Breast epithelium (tissue), 4 donors: ENCODE data around the gene IRAK3. TPM values are rescaled to one million over a fixed set of nuclear protein-coding genes. Genes with fewer than 3 reads are reported as not detected.
A peak's percentile ranks its signal among the peaks of the same experiment; 100 is the strongest.

Experiments used
- DNase-seq, 2 donors: peaks; one replicate each; pipeline ENCODE4 v3.0.0-alpha.2; 2019; ENCODE audit warnings: low spot score in 2 of 2
- H3K27ac ChIP-seq, 2 donors: fragments of 200-600 bp; sonication (generic) in 1 of 2; one replicate each; pipeline ENCODE4 v1.5.1; 2016 to 2019; ENCODE audit warnings: mild to moderate bottlenecking in 1 of 2
- H3K27me3 ChIP-seq, 2 donors: fragments of 200-600 bp; sonication (generic) in 1 of 2; one replicate each; pipeline versions ENCODE4 v1.5.1 to v1.6.0; 2017 to 2019; ENCODE audit warnings: control low read depth in 1 of 2, mild to moderate bottlenecking in 1 of 2
- H3K36me3 ChIP-seq: fragments of 200-600 bp; one replicate; pipeline ENCODE4 v1.5.1; 2019
- H3K4me1 ChIP-seq, 2 donors: fragments of 200-600 bp; sonication (generic); one replicate each; pipeline ENCODE4 v1.5.1; 2016 to 2019; ENCODE audit warnings: control low read depth in 1 of 2
- H3K4me3 ChIP-seq, 3 donors: fragments of 200-600 bp; sonication (generic); 1 replicate in 2 of 3; 2 replicates in 1 of 3; pipeline ENCODE4 v1.5.1; 2016 to 2019; ENCODE audit warnings: mild to moderate bottlenecking in 3 of 3, moderate library complexity in 2 of 3
- H3K9me3 ChIP-seq, 2 donors: fragments of 200-600 bp; sonication (generic) in 1 of 2; one replicate each; pipeline ENCODE4 v1.5.1; 2016 to 2019; ENCODE audit warnings: control low read depth in 1 of 2
- POLR2A ChIP-seq: fragments of 450-650 bp; IDR thresholded peaks from one replicate; pipeline ENCODE4 v1.6.1; 2016; ENCODE audit warnings: antibody characterized with exemption, mild to moderate bottlenecking, moderate library complexity
- POLR2AphosphoS5 ChIP-seq, 3 donors: sonication (generic); formaldehyde crosslinking; IDR thresholded peaks; one replicate each; pipeline ENCODE4 v1.6.1; 2017; ENCODE audit warnings: antibody characterized with exemption in 3 of 3
- intact Hi-C: fragments of 100-400 bp; cut with DNase I; formaldehyde crosslinking; loops from one replicate; pipeline ENCODE4 v1.15.1; 2023; ENCODE audit warnings: low total_unique reads
- total RNA-seq, 3 donors: library from RNA; depleted of rRNA; stranded (reverse); fragments of >200 nt; gene quantifications; one replicate each; pipeline ENCODE4 v1.1.0, GENCODE V29; 2016
- TF ChIP-seq, protein P1 (sequence below), 3 donors: fragments of 450-650 bp; IDR thresholded peaks; one replicate each; pipeline ENCODE4 v1.5.1; 2016 to 2017; ENCODE audit warnings: antibody characterized with exemption in 3 of 3, mild to moderate bottlenecking in 3 of 3, moderate library complexity in 3 of 3

Gene IRAK3, protein sequence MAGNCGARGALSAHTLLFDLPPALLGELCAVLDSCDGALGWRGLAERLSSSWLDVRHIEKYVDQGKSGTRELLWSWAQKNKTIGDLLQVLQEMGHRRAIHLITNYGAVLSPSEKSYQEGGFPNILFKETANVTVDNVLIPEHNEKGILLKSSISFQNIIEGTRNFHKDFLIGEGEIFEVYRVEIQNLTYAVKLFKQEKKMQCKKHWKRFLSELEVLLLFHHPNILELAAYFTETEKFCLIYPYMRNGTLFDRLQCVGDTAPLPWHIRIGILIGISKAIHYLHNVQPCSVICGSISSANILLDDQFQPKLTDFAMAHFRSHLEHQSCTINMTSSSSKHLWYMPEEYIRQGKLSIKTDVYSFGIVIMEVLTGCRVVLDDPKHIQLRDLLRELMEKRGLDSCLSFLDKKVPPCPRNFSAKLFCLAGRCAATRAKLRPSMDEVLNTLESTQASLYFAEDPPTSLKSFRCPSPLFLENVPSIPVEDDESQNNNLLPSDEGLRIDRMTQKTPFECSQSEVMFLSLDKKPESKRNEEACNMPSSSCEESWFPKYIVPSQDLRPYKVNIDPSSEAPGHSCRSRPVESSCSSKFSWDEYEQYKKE
- 10 to 100 TPM; 22.2 to 88.8 (median 37.7) TPM for total RNA-seq

DNA sequence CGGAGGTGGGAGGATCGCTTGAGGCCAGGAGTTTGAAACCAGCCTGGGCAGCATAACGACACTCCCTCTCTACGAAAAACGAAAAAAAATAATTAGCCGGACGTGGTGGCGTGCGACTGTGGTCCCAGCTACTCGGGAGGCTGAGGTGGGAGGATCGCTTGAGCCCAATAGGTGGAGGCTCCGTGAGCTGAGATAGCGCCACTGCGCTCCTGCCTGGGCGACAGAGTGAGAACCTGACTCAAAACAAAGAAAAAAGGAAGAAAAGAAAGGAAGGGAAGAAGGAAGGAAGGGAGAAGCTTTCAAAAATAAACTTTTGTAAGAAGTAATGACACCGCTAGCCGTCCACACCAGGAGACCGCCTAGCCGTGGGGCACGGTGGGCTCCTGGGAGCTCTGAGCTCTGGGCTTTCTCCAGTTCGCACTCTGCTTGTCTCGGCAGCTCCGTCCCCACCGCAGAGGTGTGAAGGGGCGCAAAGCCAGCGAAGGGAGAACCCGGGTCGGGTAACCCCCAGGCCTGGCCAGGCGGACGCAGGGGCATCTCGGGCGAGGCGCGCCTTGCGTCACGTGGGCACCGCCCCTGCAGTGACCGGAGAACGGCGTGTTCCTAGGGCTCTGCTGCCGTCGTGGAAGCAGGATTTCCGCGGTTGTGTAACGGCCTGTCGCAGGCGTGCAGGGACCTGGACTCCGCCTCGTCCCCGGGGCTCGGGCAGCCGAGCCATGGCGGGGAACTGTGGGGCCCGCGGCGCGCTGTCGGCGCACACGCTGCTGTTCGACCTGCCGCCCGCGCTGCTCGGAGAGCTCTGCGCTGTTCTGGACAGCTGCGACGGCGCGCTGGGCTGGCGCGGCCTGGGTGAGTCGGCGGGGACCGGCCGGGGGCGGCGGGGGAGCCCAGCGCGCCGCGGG is at the start of gene IRAK3:
Gene IRAK3, plus strand, starts transcription at position 631 of the 902 bp plus-strand sequence. Its CDS starts 86 bp downstream, at position 717.
- H3K4me3 ChIP-seq, result peak within 1 kb of the TSS; percentile 56 to 83 (median 64)
- peak; percentile 58 to 95 (median 85) for TF ChIP-seq POLR2AphosphoS5 (IDR thresholded peaks at IDR 0.05)
- TF ChIP-seq, protein P1, sequence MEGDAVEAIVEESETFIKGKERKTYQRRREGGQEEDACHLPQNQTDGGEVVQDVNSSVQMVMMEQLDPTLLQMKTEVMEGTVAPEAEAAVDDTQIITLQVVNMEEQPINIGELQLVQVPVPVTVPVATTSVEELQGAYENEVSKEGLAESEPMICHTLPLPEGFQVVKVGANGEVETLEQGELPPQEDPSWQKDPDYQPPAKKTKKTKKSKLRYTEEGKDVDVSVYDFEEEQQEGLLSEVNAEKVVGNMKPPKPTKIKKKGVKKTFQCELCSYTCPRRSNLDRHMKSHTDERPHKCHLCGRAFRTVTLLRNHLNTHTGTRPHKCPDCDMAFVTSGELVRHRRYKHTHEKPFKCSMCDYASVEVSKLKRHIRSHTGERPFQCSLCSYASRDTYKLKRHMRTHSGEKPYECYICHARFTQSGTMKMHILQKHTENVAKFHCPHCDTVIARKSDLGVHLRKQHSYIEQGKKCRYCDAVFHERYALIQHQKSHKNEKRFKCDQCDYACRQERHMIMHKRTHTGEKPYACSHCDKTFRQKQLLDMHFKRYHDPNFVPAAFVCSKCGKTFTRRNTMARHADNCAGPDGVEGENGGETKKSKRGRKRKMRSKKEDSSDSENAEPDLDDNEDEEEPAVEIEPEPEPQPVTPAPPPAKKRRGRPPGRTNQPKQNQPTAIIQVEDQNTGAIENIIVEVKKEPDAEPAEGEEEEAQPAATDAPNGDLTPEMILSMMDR (IDR thresholded peaks at IDR 0.05), result no peak
- TF ChIP-seq POLR2A, result peak; percentile 29
- H3K4me1 ChIP-seq, result no peaks in the 10 kb centered on the region
- DNase-seq, result peak; percentile 47 to 70
- H3K9me3 ChIP-seq, result no peaks in the 10 kb centered on the region
- H3K36me3 ChIP-seq, result no peaks in the 10 kb centered on the region
- H3K27ac ChIP-seq, result peak within 1 kb of the TSS; percentile 76 to 94
- intact Hi-C loops, result no loop called here
- H3K27me3 ChIP-seq, result peaks cover 0 to 4% of the 10 kb centered on the region in 2 donors

DNA sequence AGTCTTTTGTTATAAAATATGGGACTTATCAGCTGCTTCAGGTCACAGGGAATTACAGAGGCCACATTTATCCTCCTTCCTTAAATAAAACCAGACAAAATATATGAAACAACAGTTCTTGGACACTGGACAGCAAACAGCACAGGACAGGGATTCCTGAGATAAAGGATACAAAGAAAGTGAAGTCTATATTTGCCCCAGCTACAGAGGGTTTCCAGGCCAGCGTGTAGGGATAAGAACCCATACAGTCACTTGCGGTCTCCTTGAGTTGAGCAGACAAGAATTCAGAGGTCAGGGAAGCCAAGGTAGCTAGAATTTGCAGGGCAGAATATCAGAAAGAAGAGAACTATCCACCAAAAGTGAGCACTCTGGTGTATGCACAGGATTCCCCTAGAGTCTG is 49.7 kb upstream of the IRAK3 start:
- TF ChIP-seq, protein P1 (IDR thresholded peaks at IDR 0.05), result no peak
- no peak for TF ChIP-seq POLR2A
- no peak for TF ChIP-seq POLR2AphosphoS5 (IDR thresholded peaks at IDR 0.05)
- no peak for DNase-seq
- Histone ChIP-seq H3K4me3 (no peak overlapping the region), H3K27ac (no peak overlapping the region), H3K9me3 (peaks cover 5 to 23% of the 10 kb centered on the region in 2 donors), H3K27me3 (no peaks in the 10 kb centered on the region), H3K36me3 (peaks cover 6% of the 10 kb centered on the region), H3K4me1 (no peaks in the 10 kb centered on the region)
- intact Hi-C loops, result no loop called here

DNA sequence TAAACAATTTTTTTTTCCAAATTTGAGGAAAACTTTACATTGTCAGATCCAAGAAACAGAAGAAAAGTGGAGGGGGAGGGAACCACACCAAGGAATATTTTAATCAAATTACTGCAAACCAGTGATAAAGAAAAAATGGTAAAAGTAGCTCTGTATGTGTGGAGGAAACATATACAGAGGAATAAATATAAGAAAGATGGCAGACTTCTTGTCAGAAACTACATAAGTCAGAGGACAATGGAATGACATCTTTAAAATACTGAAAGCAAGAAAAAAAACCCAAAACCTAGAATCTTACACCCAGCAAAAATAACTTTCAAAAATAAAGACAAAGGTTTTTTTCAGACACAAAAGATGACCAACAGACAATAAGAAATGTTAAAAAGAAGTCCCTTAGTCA is 48.3 kb upstream of the IRAK3 start:
- no peaks in the 10 kb centered on the region for H3K4me1 ChIP-seq
- no peak for DNase-seq
- H3K27me3 ChIP-seq, result no peaks in the 10 kb centered on the region
- H3K36me3 ChIP-seq, result peaks cover 6% of the 10 kb centered on the region
- TF ChIP-seq, protein P1 (IDR thresholded peaks at IDR 0.05), result no peak
- TF ChIP-seq POLR2AphosphoS5 (IDR thresholded peaks at IDR 0.05) (no peak), POLR2A (no peak)
- intact Hi-C loops, result no loop called here
- H3K27ac ChIP-seq, result no peak overlapping the region
- H3K4me3 ChIP-seq, result no peak overlapping the region
- peaks cover 5 to 23% of the 10 kb centered on the region in 2 donors for H3K9me3 ChIP-seq

DNA sequence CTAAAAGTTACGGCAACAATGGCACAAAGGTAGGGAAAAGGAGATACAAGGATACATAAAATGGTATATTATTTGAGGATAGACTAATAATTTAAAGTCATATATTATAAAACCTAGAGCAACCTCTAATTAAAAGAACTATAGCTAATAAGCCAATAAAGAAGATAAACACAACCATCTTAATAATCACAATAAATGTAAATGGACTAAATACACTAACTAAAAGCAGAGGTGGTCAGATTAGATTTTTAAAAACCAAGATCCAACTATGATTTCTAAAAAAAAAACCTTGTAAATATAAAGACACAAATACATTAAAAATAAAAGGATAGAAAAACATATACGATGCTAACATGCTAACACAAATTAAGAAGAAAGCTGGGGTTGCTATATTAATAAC is 47.7 kb upstream of the IRAK3 start:
- no peak for DNase-seq
- no peaks in the 10 kb centered on the region for H3K27me3 ChIP-seq
- no peak overlapping the region for H3K27ac ChIP-seq
- TF ChIP-seq, protein P1 (IDR thresholded peaks at IDR 0.05), result no peak
- TF ChIP-seq POLR2AphosphoS5 (IDR thresholded peaks at IDR 0.05) (no peak), POLR2A (no peak)
- no peaks in the 10 kb centered on the region for H3K4me1 ChIP-seq
- peaks cover 6% of the 10 kb centered on the region for H3K36me3 ChIP-seq
- peaks cover 5 to 23% of the 10 kb centered on the region in 2 donors for H3K9me3 ChIP-seq
- intact Hi-C loops, result no loop called here
- H3K4me3 ChIP-seq, result no peak overlapping the region
